HEK293 (cell line): Measurements from ENCODE around the gene IL36B.

Experiments
- FEZF1 ChIP-seq: fragments of 450-650 bp; formaldehyde crosslinking; IDR thresholded peaks from 2 replicates; pipeline ENCODE4 v1.5.1; 2016; ENCODE audit warnings: missing biosample characterization, missing genetic modification characterization
- TCF7L2 ChIP-seq: IDR thresholded peaks from 2 replicates; pipeline ENCODE4 v1.6.1; 2011; ENCODE audit warnings: low read depth, mild to moderate bottlenecking, inconsistent platforms, low read length, moderate library complexity, borderline replicate concordance
- ZNF48 ChIP-seq: fragments of 450-650 bp; formaldehyde crosslinking; IDR thresholded peaks from 2 replicates; pipeline ENCODE4 v1.5.1; 2016; ENCODE audit warnings: missing biosample characterization, missing genetic modification characterization
- ZNF660 ChIP-seq: fragments of 450-650 bp; IDR thresholded peaks from 2 replicates; pipeline ENCODE4 v1.5.1; 2018; ENCODE audit warnings: missing biosample characterization, mild to moderate bottlenecking, missing genetic modification characterization
- ZNF792 ChIP-seq: fragments of 450-650 bp; formaldehyde crosslinking; IDR thresholded peaks from 2 replicates; pipeline ENCODE4 v1.5.1; 2016; ENCODE audit warnings: missing biosample characterization, missing genetic modification characterization
- ZXDB ChIP-seq: fragments of 450-650 bp; formaldehyde crosslinking; IDR thresholded peaks from 2 replicates; pipeline ENCODE4 v1.5.1; 2016; ENCODE audit warnings: missing biosample characterization, missing genetic modification characterization
- TF ChIP-seq, protein P1 (sequence below): fragments of 450-650 bp; formaldehyde crosslinking; IDR thresholded peaks from 2 replicates; pipeline ENCODE4 v1.5.1; 2016; ENCODE audit warnings: missing biosample characterization, missing genetic modification characterization, low read depth
- TF ChIP-seq, protein P2 (sequence below): fragments of 450-650 bp; formaldehyde crosslinking; IDR thresholded peaks from 2 replicates; pipeline ENCODE4 v1.5.1; 2016; ENCODE audit warnings: missing biosample characterization, missing genetic modification characterization

DNA sequence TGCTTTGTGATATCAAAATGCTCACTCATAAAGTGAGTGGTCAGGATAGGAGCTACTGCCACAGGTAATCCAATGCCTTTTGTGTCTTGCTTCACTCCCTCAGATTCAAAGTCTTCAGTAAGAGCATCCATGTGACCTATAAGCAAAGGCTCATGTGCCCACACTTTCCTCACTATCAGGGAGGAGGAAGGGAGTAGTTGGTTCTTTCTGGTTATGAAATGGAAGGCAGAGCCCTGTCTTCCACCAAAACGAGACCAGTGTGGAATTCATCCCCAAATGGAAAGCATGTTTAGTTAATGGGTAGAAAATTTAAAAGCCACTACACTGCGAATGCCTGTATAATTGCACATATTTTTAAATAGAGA is 40.9 kb upstream of the IL36B start:
- TF ChIP-seq ZXDB (tag by site-specific recombination) (no peak), TCF7L2 (no peak), FEZF1 (tag by site-specific recombination) (no peak), ZNF660 (no peak), ZNF48 (no peak), ZNF792 (tag by site-specific recombination) (no peak)
- TF ChIP-seq, protein P1, sequence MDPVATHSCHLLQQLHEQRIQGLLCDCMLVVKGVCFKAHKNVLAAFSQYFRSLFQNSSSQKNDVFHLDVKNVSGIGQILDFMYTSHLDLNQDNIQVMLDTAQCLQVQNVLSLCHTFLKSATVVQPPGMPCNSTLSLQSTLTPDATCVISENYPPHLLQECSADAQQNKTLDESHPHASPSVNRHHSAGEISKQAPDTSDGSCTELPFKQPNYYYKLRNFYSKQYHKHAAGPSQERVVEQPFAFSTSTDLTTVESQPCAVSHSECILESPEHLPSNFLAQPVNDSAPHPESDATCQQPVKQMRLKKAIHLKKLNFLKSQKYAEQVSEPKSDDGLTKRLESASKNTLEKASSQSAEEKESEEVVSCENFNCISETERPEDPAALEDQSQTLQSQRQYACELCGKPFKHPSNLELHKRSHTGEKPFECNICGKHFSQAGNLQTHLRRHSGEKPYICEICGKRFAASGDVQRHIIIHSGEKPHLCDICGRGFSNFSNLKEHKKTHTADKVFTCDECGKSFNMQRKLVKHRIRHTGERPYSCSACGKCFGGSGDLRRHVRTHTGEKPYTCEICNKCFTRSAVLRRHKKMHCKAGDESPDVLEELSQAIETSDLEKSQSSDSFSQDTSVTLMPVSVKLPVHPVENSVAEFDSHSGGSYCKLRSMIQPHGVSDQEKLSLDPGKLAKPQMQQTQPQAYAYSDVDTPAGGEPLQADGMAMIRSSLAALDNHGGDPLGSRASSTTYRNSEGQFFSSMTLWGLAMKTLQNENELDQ = no peak
- TF ChIP-seq, protein P2, sequence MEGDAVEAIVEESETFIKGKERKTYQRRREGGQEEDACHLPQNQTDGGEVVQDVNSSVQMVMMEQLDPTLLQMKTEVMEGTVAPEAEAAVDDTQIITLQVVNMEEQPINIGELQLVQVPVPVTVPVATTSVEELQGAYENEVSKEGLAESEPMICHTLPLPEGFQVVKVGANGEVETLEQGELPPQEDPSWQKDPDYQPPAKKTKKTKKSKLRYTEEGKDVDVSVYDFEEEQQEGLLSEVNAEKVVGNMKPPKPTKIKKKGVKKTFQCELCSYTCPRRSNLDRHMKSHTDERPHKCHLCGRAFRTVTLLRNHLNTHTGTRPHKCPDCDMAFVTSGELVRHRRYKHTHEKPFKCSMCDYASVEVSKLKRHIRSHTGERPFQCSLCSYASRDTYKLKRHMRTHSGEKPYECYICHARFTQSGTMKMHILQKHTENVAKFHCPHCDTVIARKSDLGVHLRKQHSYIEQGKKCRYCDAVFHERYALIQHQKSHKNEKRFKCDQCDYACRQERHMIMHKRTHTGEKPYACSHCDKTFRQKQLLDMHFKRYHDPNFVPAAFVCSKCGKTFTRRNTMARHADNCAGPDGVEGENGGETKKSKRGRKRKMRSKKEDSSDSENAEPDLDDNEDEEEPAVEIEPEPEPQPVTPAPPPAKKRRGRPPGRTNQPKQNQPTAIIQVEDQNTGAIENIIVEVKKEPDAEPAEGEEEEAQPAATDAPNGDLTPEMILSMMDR (tag by site-specific recombination) = no peak
